T follicular helper cell (primary cell): ENCODE results near the gene RNF32.
"Not testable (repeated sequence)": the region's sequence is repeated elsewhere in the genome, so short reads cannot be mapped to it uniquely, and the experiment has no call there.

Source experiments
- DNase-seq: peaks from one replicate; pipeline ENCODE4 v3.0.0-alpha.2; 2020; ENCODE audit warnings: low read depth

Gene RNF32

GRCh38 chr7:156675721-156676120, 35.1 kb downstream of the RNF32 start:
- DNase-seq, result no peak

- DNase-seq, result no peak
Measured at GRCh38 chr7:156676263-156676662, 35.7 kb downstream of the RNF32 start.

- DNase-seq, result no peak
Measured at GRCh38 chr7:156677374-156678054, 36.9 kb downstream of the RNF32 start.

GRCh38 chr7:156680281-156680680, 39.7 kb downstream of the RNF32 start:
- DNase-seq, result no peak

GRCh38 chr7:156682928-156683327, 42.4 kb downstream of the RNF32 start:
- no peak for DNase-seq

GRCh38 chr7:156684251-156684650, 43.7 kb downstream of the RNF32 start:
- no peak for DNase-seq

- DNase-seq, result no peak
Measured at GRCh38 chr7:156684661-156685060, 44.1 kb downstream of the RNF32 start.

- no peak for DNase-seq
Measured at GRCh38 chr7:156691764-156692163, 51.2 kb downstream of the RNF32 start.

GRCh38 chr7:156692849-156693248, 52.3 kb downstream of the RNF32 start:
- DNase-seq, result no peak

- DNase-seq, result no peak
Measured at GRCh38 chr7:156693627-156694026, 53.1 kb downstream of the RNF32 start.

- not testable (repeated sequence) for DNase-seq
Measured at GRCh38 chr7:156697283-156697682, 56.7 kb downstream of the RNF32 start.

GRCh38 chr7:156698512-156698911, 57.9 kb downstream of the RNF32 start:
- DNase-seq, result not testable (repeated sequence)

- DNase-seq, result not testable (repeated sequence)
Measured at GRCh38 chr7:156701787-156702186, 61.2 kb downstream of the RNF32 start.

- no peak for DNase-seq
Measured at GRCh38 chr7:156702399-156702798, 61.8 kb downstream of the RNF32 start.

- DNase-seq, result no peak
Measured at GRCh38 chr7:156703209-156703608, 62.6 kb downstream of the RNF32 start.

GRCh38 chr7:156703773-156704482, 63.4 kb downstream of the RNF32 start:
- no peak for DNase-seq

- DNase-seq, result no peak
Measured at GRCh38 chr7:156722043-156722826, 81.7 kb downstream of the RNF32 start.

GRCh38 chr7:156725073-156725472, 84.5 kb downstream of the RNF32 start:
- no peak for DNase-seq

- no peak for DNase-seq
Measured at GRCh38 chr7:156725936-156726335, 85.4 kb downstream of the RNF32 start.
